Measurements from ENCODE around the gene GSTM3.

DNA sequence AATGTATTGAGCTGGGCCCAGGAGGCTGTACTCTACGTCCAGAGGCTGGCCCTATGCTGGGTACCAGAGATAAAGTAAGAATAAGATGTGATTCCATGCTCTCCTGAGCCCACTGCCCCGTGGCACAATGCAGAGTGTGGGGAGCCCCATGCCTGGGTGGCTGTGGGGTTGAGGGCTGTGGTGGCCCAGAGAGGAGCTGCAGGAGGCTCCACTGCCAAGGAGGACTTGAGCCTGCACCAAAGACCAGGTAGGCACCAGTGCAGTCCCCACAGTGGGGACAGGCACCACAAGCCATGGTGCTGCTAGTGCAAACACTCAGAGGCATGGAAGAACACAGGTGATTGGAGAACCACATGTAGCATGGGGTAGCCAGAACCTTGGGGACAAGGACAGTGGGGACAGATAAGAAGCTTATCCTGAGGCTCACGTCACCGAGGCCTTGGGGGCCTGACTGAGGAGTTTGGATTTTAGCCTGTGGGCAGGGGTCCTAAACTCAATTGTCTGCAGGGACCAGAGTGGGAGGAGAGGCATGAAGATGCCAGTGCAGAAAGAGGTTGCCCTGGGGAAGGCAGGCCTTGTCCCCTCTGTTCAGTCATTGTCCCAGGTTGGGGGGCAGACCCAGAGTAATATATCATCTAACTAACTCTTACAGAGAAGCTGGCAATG, 44.7 kb upstream of the GSTM3 start:
- TF ChIP-seq, protein P1, sequence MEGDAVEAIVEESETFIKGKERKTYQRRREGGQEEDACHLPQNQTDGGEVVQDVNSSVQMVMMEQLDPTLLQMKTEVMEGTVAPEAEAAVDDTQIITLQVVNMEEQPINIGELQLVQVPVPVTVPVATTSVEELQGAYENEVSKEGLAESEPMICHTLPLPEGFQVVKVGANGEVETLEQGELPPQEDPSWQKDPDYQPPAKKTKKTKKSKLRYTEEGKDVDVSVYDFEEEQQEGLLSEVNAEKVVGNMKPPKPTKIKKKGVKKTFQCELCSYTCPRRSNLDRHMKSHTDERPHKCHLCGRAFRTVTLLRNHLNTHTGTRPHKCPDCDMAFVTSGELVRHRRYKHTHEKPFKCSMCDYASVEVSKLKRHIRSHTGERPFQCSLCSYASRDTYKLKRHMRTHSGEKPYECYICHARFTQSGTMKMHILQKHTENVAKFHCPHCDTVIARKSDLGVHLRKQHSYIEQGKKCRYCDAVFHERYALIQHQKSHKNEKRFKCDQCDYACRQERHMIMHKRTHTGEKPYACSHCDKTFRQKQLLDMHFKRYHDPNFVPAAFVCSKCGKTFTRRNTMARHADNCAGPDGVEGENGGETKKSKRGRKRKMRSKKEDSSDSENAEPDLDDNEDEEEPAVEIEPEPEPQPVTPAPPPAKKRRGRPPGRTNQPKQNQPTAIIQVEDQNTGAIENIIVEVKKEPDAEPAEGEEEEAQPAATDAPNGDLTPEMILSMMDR (IDR thresholded peaks at IDR 0.05; ENCODE audit: low read length) = no peak
- TF ChIP-seq EZH2 (IDR thresholded peaks at IDR 0.05; ENCODE audit: borderline replicate concordance, low read length) = no peak

Data from OCI-LY1 (cell line).